GM21367 (cell line): ENCODE data around the gene NECTIN4.

ENCODE experiments used
- ATAC-seq: cut with Tn5 transposase; IDR thresholded peaks from one replicate; pipeline ENCODE4 v1.9.1; 2021; ENCODE audit not compliant: unreplicated experiment

The NECTIN4 gene

GRCh38 chr1:161113915-161114314 lies 24.6 kb upstream of the NECTIN4 start:
- no peak for ATAC-seq

DNA sequence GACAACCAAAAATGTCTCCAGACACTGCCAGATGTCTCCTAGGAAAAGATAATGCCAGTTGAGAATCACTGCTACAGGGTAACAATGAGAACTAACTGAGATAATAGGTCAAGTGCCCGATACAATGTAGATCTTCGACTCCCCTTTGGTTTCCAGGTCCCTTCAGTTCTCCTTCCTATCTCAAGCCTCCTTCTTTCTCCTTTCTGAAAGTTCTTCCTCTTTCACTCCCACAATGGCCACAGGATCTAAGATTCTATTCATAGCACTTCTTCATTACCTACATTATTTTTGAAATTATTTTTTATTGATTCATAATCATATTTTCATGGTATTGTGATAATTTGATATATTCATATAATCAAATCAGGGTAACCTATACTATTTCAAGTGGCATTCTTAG lies 22.2 kb upstream of the NECTIN4 start:
- ATAC-seq: no peak

DNA sequence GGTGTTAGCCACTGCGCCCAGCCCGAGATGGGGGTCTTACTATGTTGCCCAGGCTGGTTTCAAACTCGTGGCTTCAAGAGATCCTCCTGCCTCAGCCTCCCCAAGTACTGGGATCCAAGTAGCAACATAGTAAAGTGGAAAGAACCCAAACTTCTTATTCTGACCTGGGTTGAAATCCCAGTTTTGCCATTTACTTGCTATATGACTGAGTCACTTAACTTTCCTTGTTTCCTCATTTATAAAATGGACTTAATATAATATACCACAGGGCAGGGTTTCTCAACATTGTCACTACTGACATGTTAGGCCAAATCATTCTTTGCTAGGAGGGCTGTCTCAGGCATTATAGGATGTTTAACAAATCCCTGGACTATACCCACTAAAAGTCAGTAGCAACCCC lies 21.8 kb upstream of the NECTIN4 start:
- no peak for ATAC-seq

GRCh38 chr1:161106431-161106830 lies 17.1 kb upstream of the NECTIN4 start:
- ATAC-seq: no peak

GRCh38 chr1:161100556-161100955 lies 11.2 kb upstream of the NECTIN4 start:
- no peak for ATAC-seq

DNA sequence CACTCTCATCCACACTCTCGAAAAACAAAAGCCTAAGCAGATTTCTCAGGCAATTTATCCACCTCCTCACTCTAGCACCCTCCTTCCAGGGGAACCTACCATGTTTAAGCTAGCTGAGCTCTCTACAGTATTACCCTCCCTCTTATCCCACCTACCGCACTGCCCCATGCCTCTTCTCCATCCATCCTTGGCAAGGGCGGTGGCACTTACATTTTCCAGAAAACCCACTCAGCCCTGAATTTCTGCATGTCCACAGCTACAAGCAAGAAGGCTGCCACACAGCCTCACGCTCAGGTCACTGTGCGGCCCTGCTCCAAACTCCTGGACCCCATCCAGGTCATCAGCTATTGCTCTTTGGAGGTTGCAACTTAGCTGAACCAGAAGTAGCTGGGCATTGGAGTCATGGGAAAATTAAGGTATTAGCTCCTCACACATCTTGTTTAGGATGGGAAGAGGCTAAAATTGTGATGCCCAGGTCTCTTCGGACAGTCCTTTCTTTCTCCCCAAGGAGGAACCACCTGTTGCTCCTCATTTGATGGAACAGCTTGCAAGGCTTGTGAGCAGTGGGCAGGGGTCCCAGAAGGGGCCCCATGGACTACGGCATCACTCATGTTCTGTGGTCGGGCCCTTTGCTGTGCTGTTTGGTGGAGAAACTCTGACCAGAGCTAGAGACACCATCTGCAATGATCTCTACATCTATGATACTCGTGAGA lies 9.9 kb upstream of the NECTIN4 start:
- ATAC-seq: no peak

DNA sequence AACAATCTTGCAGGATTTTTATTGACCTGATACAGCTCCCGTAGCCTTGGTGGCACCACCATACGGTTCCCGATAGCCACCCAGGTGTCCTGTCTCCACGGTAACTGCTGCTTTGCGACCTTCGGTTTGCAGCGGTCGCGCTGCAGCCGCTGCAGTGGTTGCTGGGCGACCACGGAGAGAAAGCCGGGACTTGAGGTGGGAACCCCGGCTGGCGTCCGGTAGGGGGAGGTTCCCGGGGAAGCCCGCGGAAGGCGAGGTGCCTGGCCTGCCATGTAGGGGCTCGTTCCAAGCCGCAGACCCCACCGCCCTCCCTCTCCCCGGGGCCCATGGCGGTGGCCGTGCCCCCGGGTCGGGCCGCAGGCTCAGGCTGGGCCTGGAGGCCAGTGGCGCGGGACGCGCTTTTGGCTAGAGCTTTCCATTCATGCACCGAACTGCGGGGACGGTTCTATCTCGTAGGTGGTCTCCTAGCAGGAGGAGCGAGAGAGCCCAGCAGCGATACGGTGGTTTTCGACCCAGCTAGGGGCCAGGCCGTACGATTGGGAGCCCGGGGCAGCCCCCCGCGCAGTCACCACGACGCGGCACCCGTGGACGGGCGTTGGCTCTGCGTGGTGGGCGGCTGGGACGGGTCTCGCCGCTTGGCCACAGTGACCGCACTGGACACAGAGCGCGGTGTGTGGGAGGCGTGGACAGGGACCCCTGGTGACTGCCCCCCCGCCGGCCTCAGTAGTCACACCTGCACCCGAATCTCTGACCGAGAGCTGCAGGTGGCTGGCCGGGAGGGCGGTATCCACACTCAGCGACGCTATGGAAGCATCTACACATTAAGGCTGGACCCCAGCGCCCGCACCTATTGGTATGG lies 9.1 kb upstream of the NECTIN4 start, which contains the start of gene KLHDC9:
KLHDC9 (plus strand) TSS at position 152 of the 859 bp plus-strand sequence; CDS start at position 327, 175 bp downstream.
- peak; percentile 59 for ATAC-seq

DNA sequence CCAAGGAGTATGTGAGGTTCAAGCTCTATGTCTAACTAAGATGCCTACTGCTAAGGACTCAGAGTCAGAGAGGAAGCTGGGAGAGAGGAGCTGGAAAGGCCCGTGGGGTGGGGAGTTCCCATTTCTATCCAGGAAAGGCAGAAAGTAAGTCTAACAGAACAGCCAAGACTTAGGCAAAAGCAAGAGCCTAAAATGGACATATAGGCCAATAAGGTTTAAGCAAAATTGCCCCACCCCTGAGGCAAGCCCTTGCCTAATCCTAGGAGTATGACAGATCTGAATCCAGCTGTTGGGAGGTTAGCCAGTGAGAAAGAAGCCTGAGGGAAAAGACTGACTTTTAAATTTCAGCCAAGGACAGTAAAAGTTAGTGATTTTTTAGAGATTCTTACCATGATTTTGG lies 7.2 kb upstream of the NECTIN4 start:
- ATAC-seq: no peak

- peak; percentile 33 for ATAC-seq
Measured at GRCh38 chr1:161096015-161096414, 6.7 kb upstream of the NECTIN4 start.

DNA sequence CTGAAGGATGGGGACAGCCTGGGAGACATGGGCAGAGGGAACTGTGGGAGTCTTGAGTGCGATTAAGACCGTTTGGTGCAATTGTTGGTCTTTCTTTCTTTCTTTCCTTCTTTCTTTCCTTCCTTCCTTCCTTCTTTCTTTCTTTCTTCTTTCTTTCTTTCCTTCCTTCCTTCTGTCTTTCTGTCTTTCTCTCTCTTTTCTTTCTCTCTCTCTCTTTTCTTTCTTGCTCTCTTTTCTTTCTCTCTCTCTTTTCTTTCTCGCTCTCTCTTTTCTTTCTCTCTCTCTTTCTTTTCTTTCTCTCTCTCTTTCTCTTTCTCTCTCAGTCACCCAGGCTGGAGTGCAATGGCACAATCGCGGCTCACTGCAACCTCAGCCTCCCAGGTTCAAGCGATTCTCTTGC lies 5.9 kb upstream of the NECTIN4 start:
- no peak for ATAC-seq

GRCh38 chr1:161094481-161094880 lies 5.1 kb upstream of the NECTIN4 start:
- no peak for ATAC-seq

DNA sequence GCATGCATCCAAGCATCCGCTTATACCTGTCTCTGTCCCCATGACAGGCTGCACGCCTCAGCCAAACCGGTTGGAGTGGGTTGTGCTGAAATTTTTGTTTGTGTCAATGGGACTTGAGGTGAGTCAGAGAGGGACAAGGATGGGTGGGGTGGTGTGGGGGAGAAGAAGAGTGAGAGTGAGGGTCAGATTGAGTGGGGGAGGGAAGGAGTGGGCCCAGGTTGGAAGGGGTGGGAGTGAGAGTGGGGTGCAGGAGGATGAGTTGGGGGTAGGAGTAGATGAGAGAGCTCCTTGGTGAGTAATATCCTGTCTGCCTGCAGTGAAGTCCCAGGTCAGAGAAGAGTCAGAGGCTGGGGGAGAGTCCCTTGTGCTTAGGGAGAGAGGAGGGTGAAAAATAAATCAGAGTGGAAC lies 3.3 kb upstream of the NECTIN4 start:
- no peak for ATAC-seq

DNA sequence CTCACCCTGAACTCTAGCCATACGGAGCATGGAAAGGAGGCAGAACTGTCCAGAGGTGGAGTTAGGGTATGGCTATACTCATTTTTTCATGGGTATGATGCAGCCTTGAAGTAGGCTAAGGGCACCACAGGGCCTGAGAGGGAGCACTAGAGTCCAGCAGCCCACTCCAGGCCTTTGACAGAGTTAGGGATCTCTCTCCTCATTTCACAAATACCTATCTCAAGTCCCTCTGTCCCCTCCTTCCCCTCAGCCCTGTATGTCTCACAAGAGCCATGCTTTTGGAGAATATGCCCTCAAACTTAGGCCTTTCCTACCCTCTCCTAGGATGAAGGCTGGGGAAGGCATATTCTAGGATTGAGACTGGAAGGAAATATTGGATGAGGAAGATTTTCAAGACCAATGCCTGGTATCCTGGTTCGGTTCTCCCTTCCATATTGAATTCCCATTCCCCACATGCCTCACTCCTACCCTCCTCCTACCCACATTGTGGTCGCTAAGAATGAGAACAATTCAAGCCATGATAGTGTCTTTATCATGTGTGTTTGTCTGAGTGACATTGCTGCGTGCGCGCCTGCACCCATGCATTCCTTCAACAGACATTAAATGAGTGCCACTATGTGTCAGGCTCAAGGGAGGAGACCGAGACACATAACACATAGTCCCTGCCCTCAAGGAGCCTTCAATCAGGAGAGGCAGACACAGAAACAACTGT lies 2.6 kb upstream of the NECTIN4 start:
- no peak for ATAC-seq

DNA sequence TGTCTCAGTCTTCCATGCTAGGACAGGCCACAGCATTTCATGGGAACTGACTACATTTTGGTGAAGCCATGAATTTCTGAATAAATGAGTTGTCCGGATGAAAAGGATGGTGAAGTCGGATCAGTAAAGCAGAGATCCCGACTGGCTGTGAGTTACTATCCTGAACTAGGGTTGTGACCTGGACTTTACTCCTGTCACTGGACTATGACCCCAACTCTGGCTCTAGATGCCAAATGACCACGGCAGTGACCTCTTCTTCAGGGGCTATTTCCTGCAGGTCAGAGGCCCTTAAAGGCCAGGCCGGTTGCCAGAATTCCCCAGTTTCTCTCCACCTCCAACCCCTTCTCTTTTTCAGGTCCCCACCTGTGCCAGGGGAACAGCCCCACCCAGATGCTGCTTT lies 1.7 kb upstream of the NECTIN4 start:
- ATAC-seq: no peak

DNA sequence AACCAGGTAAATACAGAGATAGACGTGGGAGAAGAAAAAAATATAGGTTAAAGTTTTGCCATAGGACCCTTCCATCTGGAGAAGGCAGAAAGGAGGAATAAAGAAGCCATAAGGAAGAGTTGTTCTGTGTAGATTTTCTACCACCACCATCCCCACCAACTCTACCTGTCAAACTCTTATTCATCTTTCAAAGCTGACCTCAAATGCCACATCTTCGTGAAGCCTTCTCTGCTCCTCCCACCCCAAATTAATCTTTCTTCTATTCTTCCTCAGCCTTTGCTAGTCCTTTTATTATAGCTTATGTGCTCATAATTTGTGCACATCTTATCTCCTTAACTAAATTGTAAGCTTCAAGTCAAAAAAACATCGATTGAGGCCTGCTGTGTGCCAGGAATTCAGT lies 1.3 kb upstream of the NECTIN4 start:
- ATAC-seq: no peak

GRCh38 chr1:161089938-161090337 lies 580 bp upstream of the NECTIN4 start:
- ATAC-seq: no peak

GRCh38 chr1:161088587-161089110 lies 709 bp downstream of the NECTIN4 start:
- no peak for ATAC-seq

DNA sequence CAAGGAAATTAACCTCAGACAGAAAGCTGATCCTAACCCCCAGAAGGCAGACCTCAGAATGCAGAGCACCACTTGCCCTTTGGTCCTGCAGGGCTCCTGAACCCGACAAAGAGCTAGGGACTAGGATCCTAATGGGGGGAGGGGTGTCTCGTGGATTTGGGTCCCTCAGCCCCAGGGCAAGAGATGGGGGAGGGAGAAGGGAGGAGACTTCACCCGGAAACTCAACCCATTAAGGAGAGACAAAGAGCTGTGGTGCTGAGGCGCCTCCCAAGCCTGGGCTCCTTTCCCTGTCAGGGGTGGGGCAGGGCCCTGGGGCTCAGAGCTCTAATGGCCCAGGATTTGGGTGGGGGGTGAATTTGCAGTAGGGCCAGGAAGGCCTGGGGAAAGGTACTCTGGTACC lies 2.9 kb downstream of the NECTIN4 start:
- no peak for ATAC-seq

DNA sequence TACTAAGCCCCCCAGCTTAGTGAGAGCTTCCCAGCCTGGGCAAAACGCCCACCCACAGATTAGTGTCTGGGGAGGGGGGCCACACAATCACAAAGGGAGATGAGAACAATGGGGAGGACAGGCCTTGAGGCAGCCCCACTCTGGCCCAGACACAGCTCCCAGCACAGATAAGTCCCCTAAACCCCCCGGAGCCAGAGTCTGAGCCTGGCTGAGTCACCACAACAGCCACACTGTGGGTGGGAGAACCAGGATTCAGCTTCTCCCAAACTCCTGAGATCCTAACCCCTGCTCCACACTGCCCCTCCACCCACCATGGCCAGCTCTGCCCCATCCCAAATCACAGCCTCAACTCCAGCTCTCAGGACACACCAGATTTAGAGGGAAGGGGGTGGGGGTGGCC lies 4.2 kb downstream of the NECTIN4 start:
- no peak for ATAC-seq

- ATAC-seq: no peak
Measured at GRCh38 chr1:161084597-161084988, 4.8 kb downstream of the NECTIN4 start.
